B cell (primary cell): Measurements from ENCODE around the gene BCOR. TPM values are rescaled to one million over a fixed set of nuclear protein-coding genes. Genes with fewer than 3 reads are reported as not detected.

Source experiments
- ATAC-seq: fragments of 200-7000 bp; cut with Tn5 transposase; one replicate; pipeline ENCODE4 v1.10.0; 2021; ENCODE audit warnings: low read depth, mild to moderate bottlenecking, moderate number of reproducible peaks, moderate library complexity
- CTCF ChIA-PET: fragments of 350-600 bp; sonication (Branson Sonifier 250); formaldehyde crosslinking; loops from one replicate; lab custom pipeline; 2021; ENCODE audit warnings: antibody characterized with exemption, inconsistent platforms; lab: Charles Lee
- POLR2A ChIA-PET: fragments of 350-600 bp; sonication (Branson Sonifier 250); formaldehyde crosslinking; loops from one replicate; lab custom pipeline; 2021; ENCODE audit warnings: antibody characterized with exemption; lab: Charles Lee
- DNase-seq: peaks from one replicate; pipeline ENCODE4 v3.0.0; 2013
- H2AFZ ChIP-seq: 2 replicates; pipeline ENCODE4 v1.6.1; 2012; ENCODE audit warnings: mild to moderate bottlenecking, low read depth, low read length; ENCODE audit not compliant: insufficient read depth, poor library complexity, severe bottlenecking
- H3K27ac ChIP-seq, 2 donors: 1 replicate in 1 of 2; 2 replicates in 1 of 2; pipeline ENCODE4 v1.5.1; 2012 to 2013; ENCODE audit warnings: low read length in 2 of 2, mild to moderate bottlenecking in 2 of 2, moderate library complexity in 1 of 2
- H3K27me3 ChIP-seq, 4 experiments: fragments of 200-600 bp in 1 of 4; sonication (generic) in 1 of 4; replicated peaks in 1 of 4; 1 replicate in 2 of 4; 2 replicates in 2 of 4; pipeline versions ENCODE4 v1.6.1 to v1.7.0; 2013 to 2016; ENCODE audit warnings: low read length in 3 of 4, mild to moderate bottlenecking in 2 of 4, mixed read lengths in 1 of 4, moderate library complexity in 1 of 4; ENCODE audit not compliant: insufficient read depth in 4 of 4, control insufficient read depth in 3 of 4; ENCODE audit errors: control extremely low read depth in 1 of 4
- H3K36me3 ChIP-seq, 2 experiments: replicated peaks in 1 of 2; 1 replicate in 1 of 2; 2 replicates in 1 of 2; pipeline versions ENCODE4 v1.6.1 to v1.7.1; 2013; ENCODE audit warnings: low read length in 1 of 2; ENCODE audit not compliant: insufficient read depth in 2 of 2, control insufficient read depth in 1 of 2; ENCODE audit errors: control extremely low read depth in 1 of 2, extremely low read depth in 1 of 2
- H3K4me1 ChIP-seq, 2 donors: fragments of 200-600 bp in 1 of 2; sonication (generic) in 1 of 2; 1 replicate in 1 of 2; 2 replicates in 1 of 2; pipeline versions ENCODE4 v1.5.1 to v1.6.1; 2013 to 2017; ENCODE audit warnings: low read length in 2 of 2; ENCODE audit not compliant: control insufficient read depth in 2 of 2, insufficient read depth in 2 of 2
- H3K4me2 ChIP-seq: replicated peaks from 2 replicates; pipeline ENCODE3; 2012; ENCODE audit warnings: mild to moderate bottlenecking, low read depth, low read length; ENCODE audit not compliant: poor library complexity, severe bottlenecking
- H3K4me3 ChIP-seq, 5 experiments: fragments of 200-600 bp in 1 of 5; sonication (generic) in 1 of 5; 1 replicate in 3 of 5; 2 replicates in 2 of 5; pipeline versions ENCODE4 v1.5.1 to v1.7.0; 2011 to 2016; ENCODE audit warnings: low read length in 4 of 5, mild to moderate bottlenecking in 4 of 5, low read depth in 2 of 5, control low read depth in 1 of 5, moderate library complexity in 1 of 5; ENCODE audit not compliant: insufficient read depth in 1 of 5; ENCODE audit errors: control extremely low read depth in 1 of 5, extremely low read depth in 1 of 5
- H3K79me2 ChIP-seq: fragments of 200-600 bp; sonication (generic); one replicate; pipeline ENCODE4 v1.6.0; 2016; ENCODE audit warnings: low read length; ENCODE audit not compliant: control insufficient read depth, insufficient read depth
- H3K9ac ChIP-seq: fragments of 200-600 bp; sonication (generic); 2 replicates; pipeline ENCODE4 v1.6.1; 2017; ENCODE audit warnings: mild to moderate bottlenecking, low read length, moderate library complexity
- H3K9me3 ChIP-seq, 3 donors: one replicate each; pipeline versions ENCODE4 v1.6.1 to v1.7.1; 2013; ENCODE audit warnings: low read length in 2 of 3; ENCODE audit not compliant: control insufficient read depth in 2 of 3, insufficient read depth in 1 of 3; ENCODE audit errors: control extremely low read depth in 1 of 3
- H4K20me1 ChIP-seq: 2 replicates; pipeline ENCODE4 v1.6.0; 2012; ENCODE audit warnings: mild to moderate bottlenecking, low read length; ENCODE audit not compliant: insufficient read depth, control insufficient read depth, poor library complexity, severe bottlenecking
- H3K27ac Mint-ChIP-seq: one replicate; pipeline ENCODE4 v1.8.0; 2021; ENCODE audit warnings: mixed read lengths
- H3K27me3 Mint-ChIP-seq: one replicate; pipeline ENCODE4 v1.8.0; 2021; ENCODE audit warnings: mixed read lengths
- H3K4me1 Mint-ChIP-seq: one replicate; pipeline ENCODE4 v1.8.0; 2021; ENCODE audit warnings: mixed read lengths
- H3K4me3 Mint-ChIP-seq: one replicate; pipeline ENCODE4 v1.8.0; 2021; ENCODE audit warnings: mixed read lengths
- H3K9me3 Mint-ChIP-seq: one replicate; pipeline ENCODE4 v1.8.0; 2022; ENCODE audit warnings: mixed read lengths; ENCODE audit not compliant: insufficient read depth
- EZH2 ChIP-seq: IDR thresholded peaks from 2 replicates; pipeline ENCODE4 v1.6.1; 2012; ENCODE audit warnings: borderline replicate concordance, low read depth, mild to moderate bottlenecking, moderate library complexity, low read length; ENCODE audit not compliant: insufficient read depth, poor library complexity, severe bottlenecking
- WGBS: methylation state at CpG from one replicate; pipeline ENCODE4 v1.1.5; 2013; ENCODE audit warnings: missing lambda C conversion rate; ENCODE audit not compliant: insufficient coverage; 5-methylcytosine and 5-hydroxymethylcytosine counted together
- intact Hi-C: fragments of 100-400 bp; cut with micrococcal nuclease; formaldehyde crosslinking; loops from one replicate; pipeline ENCODE4 v1.10.0; 2022
- polyA plus RNA-seq: library from polyadenylated mRNA; depleted of rRNA; stranded (reverse); fragments of >200 nt; gene quantifications from 2 replicates; pipeline ENCODE4 v1.2.3, GENCODE V29; 2012
- total RNA-seq, 2 donors: library from RNA; stranded (reverse); fragments of 120-200 nt in 1 of 2; gene quantifications; 1 replicate in 1 of 2; 2 replicates in 1 of 2; pipeline versions ENCODE4 v1.2.3 to v1.2.4, GENCODE V29; 2013 to 2022
- TF ChIP-seq, protein P1 (sequence below): fragments of 200-600 bp; IDR thresholded peaks from one replicate; pipeline ENCODE4 v1.8.0; 2022; ENCODE audit warnings: antibody characterized with exemption, mild to moderate bottlenecking

The BCOR gene
- total and polyA plus RNA-seq, 2 donors (not counting 1 experiment from before 2014, with no cell fraction given) = 19.0 to 65.3 TPM

DNA sequence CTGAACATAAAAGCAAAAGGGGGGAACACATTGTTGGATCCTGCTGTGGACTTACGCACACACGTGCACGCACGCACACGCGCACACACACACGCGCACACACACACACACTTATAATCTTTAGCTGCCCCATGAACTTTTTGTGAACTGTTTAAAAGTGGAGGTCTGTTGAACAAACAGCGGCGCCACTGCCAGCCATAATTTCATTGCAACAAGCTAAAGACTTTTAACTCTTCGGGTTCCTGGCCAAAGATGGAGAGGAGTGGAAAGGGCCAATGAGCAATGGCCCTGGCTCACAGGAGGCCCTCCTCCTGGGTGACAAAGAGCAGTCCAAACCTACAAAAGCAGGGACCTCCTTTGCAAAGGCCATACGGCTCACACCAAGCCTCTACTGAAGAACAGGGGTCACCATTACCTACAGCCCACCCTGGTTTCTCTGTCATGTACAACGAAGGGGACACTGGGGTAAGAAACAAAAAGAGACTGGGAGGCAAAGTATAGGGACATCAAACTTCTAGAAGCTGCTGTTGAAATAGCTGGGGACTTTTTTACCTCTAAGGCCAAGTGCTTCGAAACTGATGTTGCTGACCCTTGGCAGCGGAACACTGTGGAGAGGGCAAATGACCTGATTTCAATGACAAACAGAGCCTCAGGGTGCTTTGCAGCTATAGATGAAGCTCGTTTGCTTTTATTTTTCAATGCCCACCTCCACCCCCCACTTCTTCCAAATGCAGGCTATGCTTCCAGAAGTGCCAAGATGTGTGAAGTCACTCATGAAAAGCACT, 16.7 kb downstream of the BCOR start:
- 93% methylated on average over 3 of the region's 16 CpGs for WGBS
- Histone ChIP-seq H4K20me1 (peaks cover 69% of the 10 kb centered on the region), H3K79me2 (peaks cover 65% of the 10 kb centered on the region), H3K36me3 (peaks cover 0 to 11% of the 10 kb centered on the region in 2 experiments), H3K9ac (no peak overlapping the region), H3K4me3 (no peak overlapping the region), H3K4me1 (peaks cover 29 to 37% of the 10 kb centered on the region in 2 donors), H3K27me3 (no peaks in the 10 kb centered on the region), H3K27ac (no peak overlapping the region), H3K9me3 (no peaks in the 10 kb centered on the region), H3K4me2 (no peak overlapping the region), H2AFZ (no peak overlapping the region)
- Mint-ChIP-seq H3K4me1 (peaks cover 36% of the 10 kb centered on the region), H3K9me3 (no peaks in the 10 kb centered on the region), H3K4me3 (no peak overlapping the region), H3K27ac (no peak overlapping the region), H3K27me3 (no peaks in the 10 kb centered on the region)
- ATAC-seq = no peak
- intact Hi-C loops = no loop called here
- POLR2A ChIA-PET = no interaction called here
- CTCF ChIA-PET = interaction anchor here (1.0 to 1.5 kb wide), 2 partner anchors 14 to 17 kb away, joined by 3 to 4 read pairs; partner anchors contain the start of gene BCOR
- TF ChIP-seq, protein P1, sequence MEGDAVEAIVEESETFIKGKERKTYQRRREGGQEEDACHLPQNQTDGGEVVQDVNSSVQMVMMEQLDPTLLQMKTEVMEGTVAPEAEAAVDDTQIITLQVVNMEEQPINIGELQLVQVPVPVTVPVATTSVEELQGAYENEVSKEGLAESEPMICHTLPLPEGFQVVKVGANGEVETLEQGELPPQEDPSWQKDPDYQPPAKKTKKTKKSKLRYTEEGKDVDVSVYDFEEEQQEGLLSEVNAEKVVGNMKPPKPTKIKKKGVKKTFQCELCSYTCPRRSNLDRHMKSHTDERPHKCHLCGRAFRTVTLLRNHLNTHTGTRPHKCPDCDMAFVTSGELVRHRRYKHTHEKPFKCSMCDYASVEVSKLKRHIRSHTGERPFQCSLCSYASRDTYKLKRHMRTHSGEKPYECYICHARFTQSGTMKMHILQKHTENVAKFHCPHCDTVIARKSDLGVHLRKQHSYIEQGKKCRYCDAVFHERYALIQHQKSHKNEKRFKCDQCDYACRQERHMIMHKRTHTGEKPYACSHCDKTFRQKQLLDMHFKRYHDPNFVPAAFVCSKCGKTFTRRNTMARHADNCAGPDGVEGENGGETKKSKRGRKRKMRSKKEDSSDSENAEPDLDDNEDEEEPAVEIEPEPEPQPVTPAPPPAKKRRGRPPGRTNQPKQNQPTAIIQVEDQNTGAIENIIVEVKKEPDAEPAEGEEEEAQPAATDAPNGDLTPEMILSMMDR = no peak
- no peak for TF ChIP-seq EZH2
- DNase-seq = no peak

DNA sequence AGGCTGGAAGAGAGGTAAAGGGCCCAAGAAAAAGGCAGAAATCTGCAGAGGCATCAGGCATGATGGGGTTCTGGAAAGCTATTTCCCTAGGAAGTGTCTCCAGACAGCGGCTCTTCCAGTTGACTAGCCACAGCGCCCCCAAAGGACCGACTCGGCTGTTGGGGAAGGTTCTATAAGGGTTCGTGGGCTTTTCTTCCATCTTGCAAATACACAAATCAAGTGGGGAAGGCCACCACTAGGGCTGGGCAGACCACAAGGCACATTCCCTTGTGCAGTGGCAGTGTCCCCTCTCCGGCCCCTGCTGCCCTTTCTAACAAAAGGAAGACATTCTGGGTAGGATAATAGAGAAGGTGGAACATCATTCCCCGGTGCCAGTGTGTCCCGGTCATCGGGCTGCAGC, 18.2 kb downstream of the BCOR start:
- CTCF ChIA-PET = no interaction called here
- no peaks in the 10 kb centered on the region for H3K9me3 ChIP-seq
- POLR2A ChIA-PET = no interaction called here
- H3K36me3 ChIP-seq = peaks cover 0 to 15% of the 10 kb centered on the region in 2 experiments
- peaks cover 64% of the 10 kb centered on the region for H4K20me1 ChIP-seq
- H3K9me3 Mint-ChIP-seq = no peaks in the 10 kb centered on the region
- no peak overlapping the region for H3K27ac ChIP-seq
- no peak overlapping the region for H2AFZ ChIP-seq
- H3K27me3 ChIP-seq = no peaks in the 10 kb centered on the region
- intact Hi-C loops = no loop called here
- H3K4me1 Mint-ChIP-seq = peaks cover 24% of the 10 kb centered on the region
- TF ChIP-seq EZH2 = no peak
- TF ChIP-seq, protein P1 = no peak
- WGBS = no CpG with 5 or more reads among the region's 9 CpGs
- H3K4me3 Mint-ChIP-seq = no peak overlapping the region
- H3K9ac ChIP-seq = no peak overlapping the region
- no peak for DNase-seq
- peaks cover 52% of the 10 kb centered on the region for H3K79me2 ChIP-seq
- no peak overlapping the region for H3K27ac Mint-ChIP-seq
- no peak overlapping the region for H3K4me2 ChIP-seq
- ATAC-seq = no peak
- peaks cover 20 to 23% of the 10 kb centered on the region in 2 donors for H3K4me1 ChIP-seq
- no peak overlapping the region for H3K4me3 ChIP-seq
- H3K27me3 Mint-ChIP-seq = no peaks in the 10 kb centered on the region
